Activated CD4-positive, CD25-positive, alpha-beta regulatory T cell treated with anti-CD3 and anti-CD28 coated beads, Interleukin-2, amount 50 U/mL, for 16 hours (primary cell): ENCODE data around the gene LHFPL6.

Experiments used
- DNase-seq: peaks from one replicate; pipeline ENCODE4 v3.0.0-alpha.2; 2020; ENCODE audit warnings: low read depth, low spot score

Gene LHFPL6

DNA sequence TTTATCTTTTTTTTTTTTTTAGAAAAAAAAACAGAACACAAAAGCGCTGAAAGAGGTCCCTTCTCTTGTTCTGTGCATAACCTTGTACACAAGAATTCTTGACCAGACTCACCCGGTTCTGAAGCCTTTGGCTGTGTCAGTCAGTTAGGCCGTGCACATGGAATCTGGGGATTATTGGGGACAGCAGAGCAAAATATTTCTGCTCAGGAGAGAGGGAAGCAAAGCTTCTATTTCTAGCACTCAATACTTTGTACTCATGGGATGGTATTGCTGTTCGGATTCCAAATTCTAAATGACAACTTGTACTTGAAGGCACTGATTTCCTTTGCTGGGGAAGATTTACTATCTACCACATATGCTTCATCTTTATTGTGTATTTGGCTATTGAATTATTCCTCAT, 292.0 kb downstream of the LHFPL6 start:
- DNase-seq: no peak

- no peak for DNase-seq
These were observed 296.1 kb downstream of the LHFPL6 start for GRCh38 chr13:39306639-39307589.

GRCh38 chr13:39302820-39303219, 300.2 kb downstream of the LHFPL6 start:
- DNase-seq: no peak

- no peak for DNase-seq
These were observed 304.0 kb downstream of the LHFPL6 start for GRCh38 chr13:39298951-39299350.

GRCh38 chr13:39297664-39298171, 305.3 kb downstream of the LHFPL6 start:
- DNase-seq: no peak

DNA sequence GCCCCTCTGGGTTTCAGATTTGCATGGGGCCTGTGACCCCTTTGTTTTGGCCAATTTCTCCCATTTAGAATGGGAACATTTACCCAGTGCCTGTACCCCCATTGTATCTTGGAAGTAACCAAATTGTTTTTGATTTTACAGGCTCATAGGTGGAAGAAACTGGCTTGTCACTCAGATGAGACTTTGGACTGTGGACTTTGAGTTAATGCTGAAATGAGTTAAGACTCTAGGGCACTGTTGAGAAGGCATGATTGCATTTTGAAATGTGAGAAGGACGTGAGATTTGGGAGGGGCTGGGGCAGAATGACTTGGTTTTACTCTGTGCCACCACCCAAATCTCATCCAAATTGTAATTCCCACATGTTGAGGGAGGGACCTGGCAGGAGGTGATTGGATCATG, 306.0 kb downstream of the LHFPL6 start:
- DNase-seq: no peak

DNA sequence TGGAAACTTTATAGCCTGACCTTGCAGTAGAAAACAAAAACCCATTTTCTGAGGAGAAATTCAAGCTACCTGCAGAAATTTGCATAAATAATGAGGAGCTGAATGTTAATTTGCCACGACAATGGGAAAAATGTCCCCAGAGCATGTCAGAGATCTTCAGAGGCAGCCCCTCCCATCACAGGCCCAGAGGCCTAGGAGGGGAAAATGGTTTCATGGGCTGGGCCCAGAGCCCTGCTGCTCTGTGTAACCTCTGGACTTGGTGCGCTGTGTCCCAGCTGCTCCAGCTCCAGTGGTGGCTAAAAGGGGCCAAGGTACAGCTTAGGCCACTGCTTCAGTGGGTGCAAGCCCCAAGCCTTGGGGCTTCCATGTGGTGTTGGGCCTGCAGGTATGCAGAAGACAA, 306.8 kb downstream of the LHFPL6 start:
- DNase-seq: no peak
